ENCODE data around the gene UBE2C.
A peak's percentile ranks its signal among the peaks of the same experiment; 100 is the strongest.

Gene UBE2C

DNA sequence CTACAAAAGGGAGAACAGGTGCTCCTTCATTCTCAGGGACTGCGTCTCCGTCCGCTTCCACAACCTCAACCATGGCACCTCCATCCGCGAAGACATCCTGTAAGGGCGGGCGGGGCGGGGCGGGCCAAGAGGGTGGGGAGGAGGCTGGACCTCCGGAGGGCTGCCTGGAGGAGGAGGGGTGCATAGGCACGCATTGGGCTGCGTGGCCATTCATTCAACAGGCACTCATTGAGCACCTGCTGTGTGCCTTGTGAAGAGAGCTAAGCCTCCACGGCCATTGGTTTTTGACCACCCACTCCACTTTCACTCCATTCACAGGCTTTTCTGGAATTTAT lies 45.4 kb downstream of the UBE2C start:
- no peak for DNase-seq (ENCODE audit: low spot score)
- no peak for FAIRE-seq

DNA sequence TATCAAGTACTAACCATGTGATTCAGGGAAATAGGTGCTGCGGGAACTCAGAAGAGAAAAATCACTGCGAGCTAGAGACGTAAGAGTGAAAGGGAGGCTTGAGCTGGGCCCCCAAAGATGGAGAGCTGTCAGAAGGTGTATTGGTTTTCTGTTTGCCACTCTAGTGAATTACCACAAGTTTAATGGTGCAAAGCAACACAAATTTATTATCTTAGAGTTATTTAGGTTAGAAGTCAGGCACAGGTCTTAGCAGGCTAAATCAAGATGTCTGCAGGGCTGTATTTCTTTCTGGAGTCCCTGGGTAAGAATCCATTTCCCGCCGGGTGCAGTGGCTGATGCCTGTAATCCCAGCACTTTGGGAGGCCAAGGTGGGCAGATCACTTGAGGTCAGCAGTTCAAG lies 47.5 kb downstream of the UBE2C start:
- DNase-seq (ENCODE audit: low spot score) (no peak), FAIRE-seq (no peak)

DNA sequence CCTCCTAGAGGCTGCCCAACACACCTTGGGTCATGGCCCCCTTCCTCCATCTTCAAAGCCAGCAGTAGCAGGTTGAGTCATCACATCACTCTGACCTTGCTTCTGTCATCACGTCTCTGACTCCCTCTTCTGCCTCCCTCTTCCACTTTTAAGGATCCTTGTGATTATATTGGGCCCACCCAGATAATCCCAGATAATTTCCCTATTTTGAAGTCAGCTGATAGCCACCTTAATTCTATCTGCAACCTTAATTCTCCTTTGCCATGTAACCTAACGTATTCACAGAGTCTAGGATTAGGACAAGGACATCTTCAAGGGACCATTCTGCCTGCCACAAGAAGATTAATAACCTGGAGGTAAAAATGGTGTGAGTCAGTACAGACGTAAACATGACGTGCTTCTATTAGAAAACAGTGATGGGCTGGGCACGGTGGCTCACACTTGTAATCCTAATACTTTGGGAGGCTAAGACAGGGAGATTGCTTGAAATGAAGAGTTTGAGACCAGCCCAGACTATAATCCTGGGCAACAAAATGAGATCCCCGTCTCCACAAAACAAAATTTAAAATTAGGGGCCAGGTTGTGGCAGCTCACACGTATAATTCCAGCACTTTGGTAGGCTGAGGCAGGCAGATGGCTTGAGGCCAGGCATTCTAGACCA lies 48.2 kb downstream of the UBE2C start:
- no peak for FAIRE-seq
- DNase-seq (ENCODE audit: low spot score), result no peak

DNA sequence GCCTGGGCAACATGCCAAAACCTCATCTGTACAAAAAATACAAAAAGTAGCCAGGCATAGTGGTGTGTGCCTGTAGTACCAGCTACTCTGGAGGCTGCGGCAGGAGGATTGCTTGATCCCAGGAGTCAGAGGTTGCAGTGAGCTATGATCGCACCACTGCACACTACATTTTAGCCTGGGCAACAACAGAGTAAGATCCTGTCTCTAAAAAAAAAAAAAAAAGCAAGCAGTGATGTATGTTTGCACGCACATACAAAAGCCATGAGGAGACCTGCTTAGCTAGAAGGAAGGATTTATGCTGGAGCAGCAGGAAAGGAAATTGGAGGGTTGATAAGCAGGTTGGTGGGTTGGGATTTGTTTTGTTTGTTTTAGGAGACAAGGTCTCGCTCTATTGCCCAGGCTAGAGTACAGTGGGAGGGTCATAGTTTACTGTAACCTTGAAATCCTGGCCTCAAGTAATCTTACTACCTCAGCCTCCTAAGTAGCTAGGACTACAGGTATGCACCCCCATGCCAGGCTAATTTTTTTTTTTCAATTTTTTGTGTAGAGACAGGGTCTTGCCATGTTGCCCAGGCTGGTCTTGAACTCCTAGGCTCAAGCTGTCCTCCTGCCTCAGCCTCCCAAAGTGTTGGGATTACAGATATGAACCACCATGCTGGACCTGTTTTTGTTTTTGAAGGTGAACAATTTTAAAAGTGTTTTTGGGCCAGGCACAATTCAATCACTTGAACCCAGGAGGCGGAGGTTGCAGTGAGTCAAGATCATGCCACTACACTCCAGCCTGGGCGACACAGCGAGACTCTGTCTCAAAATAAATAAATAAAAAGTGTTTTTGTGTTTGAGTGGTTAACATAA lies 49.0 kb downstream of the UBE2C start:
- DNase-seq (ENCODE audit: low spot score) (peak; percentile 26), FAIRE-seq (no peak)

DNA sequence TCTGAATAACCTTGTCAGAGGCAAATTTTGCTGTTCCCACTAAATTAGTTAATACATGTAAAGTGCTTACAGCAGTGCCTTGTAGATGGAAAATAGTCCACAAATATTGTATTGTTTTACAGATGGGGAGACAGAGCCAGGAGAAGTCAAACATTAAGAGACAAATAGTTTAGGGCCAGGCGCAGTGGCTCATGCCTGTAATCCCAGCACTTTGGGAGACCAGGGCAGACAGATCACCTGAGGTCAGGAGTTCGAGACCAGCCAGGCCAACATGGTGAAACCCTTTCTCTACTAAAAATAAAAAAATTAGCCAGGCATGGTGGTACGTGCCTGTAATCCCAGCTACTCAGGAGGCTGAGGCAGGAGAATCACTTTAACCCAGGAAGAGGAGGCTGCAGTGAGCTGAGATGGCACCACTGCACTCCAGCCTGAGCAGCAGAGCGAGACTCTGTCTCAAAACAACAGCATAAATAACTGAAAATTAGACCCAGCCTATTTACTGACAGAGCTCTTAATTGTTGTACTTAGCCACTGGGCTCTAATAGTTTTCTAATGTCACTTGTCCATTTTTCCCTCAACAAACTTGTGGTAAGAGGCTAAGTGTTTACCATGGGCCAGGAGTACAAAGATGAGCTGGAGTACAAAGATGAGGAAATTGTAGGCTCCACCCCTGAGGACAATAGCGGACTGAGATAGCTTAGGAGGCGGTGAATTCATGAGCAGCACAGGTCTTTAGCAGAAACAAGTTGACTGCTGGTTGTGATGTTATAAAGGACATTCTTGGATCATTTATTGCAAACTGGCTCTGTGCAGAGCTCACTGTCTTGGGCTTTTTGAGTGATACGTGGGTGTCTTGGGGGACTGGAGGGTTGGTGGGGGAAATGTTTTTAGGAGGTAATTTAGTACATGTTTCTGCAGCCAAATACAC lies 51.4 kb downstream of the UBE2C start:
- FAIRE-seq (no peak), DNase-seq (ENCODE audit: low spot score) (no peak)

DNA sequence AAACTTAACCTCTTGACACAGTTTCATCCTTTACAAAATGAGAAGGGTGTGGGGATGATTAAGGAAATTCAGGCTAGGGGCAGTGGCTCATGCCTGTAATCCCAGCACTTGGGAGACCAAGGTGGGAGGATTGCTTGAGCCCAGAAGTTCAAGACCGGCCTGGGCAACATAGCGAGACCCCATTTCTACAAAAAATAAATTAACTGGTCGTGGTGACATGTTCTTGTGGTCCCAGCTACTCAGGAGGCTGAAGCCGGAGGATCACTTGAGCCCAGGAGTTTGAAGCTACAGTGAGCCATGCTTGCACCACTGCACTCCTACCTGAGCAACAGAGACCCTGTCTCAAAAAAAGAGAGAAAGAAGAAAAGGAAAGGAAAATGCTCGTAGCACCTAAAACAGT lies 54.0 kb downstream of the UBE2C start:
- DNase-seq (ENCODE audit: low spot score), result no peak
- no peak for FAIRE-seq
